NCI-H1694 treated with DMSO at 0.1 percent for 48 hours (cell line): ENCODE data around the gene CHD9NB.
A peak's percentile ranks its signal among the peaks of the same experiment; 100 is the strongest.

Experiments
- DNase-seq: peaks from one replicate; lab custom pipeline; 2025; lab: John Stamatoyannopoulos, UW

CHD9NB gene

GRCh38 chr16:53052519-53053501 is at the start of gene CHD9NB:
CHD9NB (minus strand) TSS chr16:53052897; CDS start chr16:53044158, 8,739 bp downstream.
- no peak for DNase-seq

- no peak for DNase-seq
Observed at GRCh38 chr16:53100889-53101288, 48.2 kb upstream of the CHD9NB start.

GRCh38 chr16:53100131-53100748 is 47.5 kb upstream of the CHD9NB start:
- peak; percentile 65 for DNase-seq

- DNase-seq, result peak; percentile 70
Observed at GRCh38 chr16:53099318-53100130, 46.8 kb upstream of the CHD9NB start.

GRCh38 chr16:53098526-53099317 is 46.0 kb upstream of the CHD9NB start:
- peak; percentile 61 for DNase-seq

GRCh38 chr16:53097190-53097589 is 44.5 kb upstream of the CHD9NB start:
- DNase-seq, result no peak

- peak; percentile 4 for DNase-seq
Observed at GRCh38 chr16:53094013-53094630, 41.4 kb upstream of the CHD9NB start.

- DNase-seq, result no peak
Observed at GRCh38 chr16:53093162-53093744, 40.6 kb upstream of the CHD9NB start.

- no peak for DNase-seq
Observed at GRCh38 chr16:53092284-53092683, 39.6 kb upstream of the CHD9NB start.

- DNase-seq, result peak; percentile 95
Observed at GRCh38 chr16:53091466-53092211, 38.9 kb upstream of the CHD9NB start.

GRCh38 chr16:53090591-53091411 is 38.1 kb upstream of the CHD9NB start:
- DNase-seq, result peak; percentile 92

- no peak for DNase-seq
Observed at GRCh38 chr16:53090286-53090590, 37.5 kb upstream of the CHD9NB start.

GRCh38 chr16:53089434-53090285 is 37.0 kb upstream of the CHD9NB start:
- DNase-seq, result peak; percentile 30

GRCh38 chr16:53087101-53087500 is 34.4 kb upstream of the CHD9NB start:
- peak; percentile 32 for DNase-seq

- peak; percentile 22 for DNase-seq
Observed at GRCh38 chr16:53085931-53086421, 33.3 kb upstream of the CHD9NB start.

- peak; percentile 87 for DNase-seq
Observed at GRCh38 chr16:53085369-53085843, 32.7 kb upstream of the CHD9NB start.

- no peak for DNase-seq
Observed at GRCh38 chr16:53084746-53085334, 32.1 kb upstream of the CHD9NB start.
